ENCODE data around the gene TMEM14A.
"Not testable (repeated sequence)": the region's sequence is repeated elsewhere in the genome, so short reads cannot be mapped to it uniquely, and the experiment has no call there.

TMEM14A gene

GRCh38 chr6:52661551-52661950, 9.4 kb upstream of the TMEM14A start:
- no peak for DNase-seq

GRCh38 chr6:52662031-52662430, 8.9 kb upstream of the TMEM14A start:
- no peak for DNase-seq

GRCh38 chr6:52663120-52663935, 7.6 kb upstream of the TMEM14A start:
- DNase-seq, result peak; percentile 78

- no peak for DNase-seq
Observed at GRCh38 chr6:52663936-52664185, 7.1 kb upstream of the TMEM14A start.

GRCh38 chr6:52664186-52664990, 6.5 kb upstream of the TMEM14A start:
- DNase-seq, result peak; percentile 96

GRCh38 chr6:52664991-52665686, 5.8 kb upstream of the TMEM14A start:
- no peak for DNase-seq

GRCh38 chr6:52666071-52666470, 4.8 kb upstream of the TMEM14A start:
- no peak for DNase-seq

- no peak for DNase-seq
Observed at GRCh38 chr6:52666523-52666922, 4.4 kb upstream of the TMEM14A start.

- DNase-seq, result no peak
Observed at GRCh38 chr6:52667572-52667971, 3.3 kb upstream of the TMEM14A start.

- no peak for DNase-seq
Observed at GRCh38 chr6:52671676-52672075, 763 bp downstream of the TMEM14A start.

- DNase-seq, result no peak
Observed at GRCh38 chr6:52672412-52673025, 1.6 kb downstream of the TMEM14A start.

GRCh38 chr6:52674666-52675065, 3.8 kb downstream of the TMEM14A start:
- no peak for DNase-seq

GRCh38 chr6:52675372-52675771, 4.5 kb downstream of the TMEM14A start:
- DNase-seq, result no peak

- not testable (repeated sequence) for DNase-seq
Observed at GRCh38 chr6:52676631-52677030, 5.7 kb downstream of the TMEM14A start.

- no peak for DNase-seq
Observed at GRCh38 chr6:52681416-52681815, 10.5 kb downstream of the TMEM14A start.

- DNase-seq, result no peak
Observed at GRCh38 chr6:52686878-52687699, 16.2 kb downstream of the TMEM14A start.

- no peak for DNase-seq
Observed at GRCh38 chr6:52689857-52690256, 18.9 kb downstream of the TMEM14A start.

- no peak for DNase-seq
Observed at GRCh38 chr6:52691718-52692117, 20.8 kb downstream of the TMEM14A start.

- no peak for DNase-seq
Observed at GRCh38 chr6:52693773-52694172, 22.9 kb downstream of the TMEM14A start.

GRCh38 chr6:52694404-52694803, 23.5 kb downstream of the TMEM14A start:
- DNase-seq, result no peak

GRCh38 chr6:52696418-52696817, 25.5 kb downstream of the TMEM14A start:
- DNase-seq, result no peak

- no peak for DNase-seq
Observed at GRCh38 chr6:52697903-52698302, 27.0 kb downstream of the TMEM14A start.
